Measurements from ENCODE around the gene SDK1.

Gene SDK1

DNA sequence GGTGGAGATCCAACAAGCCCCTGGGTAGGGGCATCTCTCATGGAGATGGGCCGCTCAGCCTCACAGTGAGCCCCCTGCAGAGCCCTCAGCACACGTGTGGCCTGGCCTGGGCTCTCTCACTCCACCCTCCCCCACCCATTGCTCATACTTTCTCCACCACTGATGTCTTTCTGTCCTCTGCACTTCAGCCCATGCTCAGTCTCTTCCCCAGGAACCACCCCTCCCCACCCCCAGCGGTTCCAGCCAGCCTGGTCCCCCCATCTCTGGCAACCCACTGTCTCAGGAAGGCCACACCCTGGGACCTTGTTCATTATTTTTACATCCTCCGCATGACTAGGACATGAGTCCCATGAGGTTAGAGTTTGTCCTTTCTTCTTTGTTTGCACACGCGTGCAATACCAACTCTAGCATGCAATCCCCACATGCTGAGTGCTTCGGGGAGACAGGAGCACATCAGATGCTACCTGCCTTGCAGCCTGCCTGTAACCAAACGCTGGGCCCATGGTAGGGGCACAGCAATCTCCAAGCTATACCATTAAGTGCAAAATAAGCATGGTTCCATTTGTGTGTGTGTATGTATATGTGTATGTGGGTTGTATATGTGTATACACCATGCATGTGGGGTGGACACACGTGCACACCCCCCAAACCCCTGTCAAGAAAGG is 972.6 kb downstream of the SDK1 start:
- TF ChIP-seq, protein P1, sequence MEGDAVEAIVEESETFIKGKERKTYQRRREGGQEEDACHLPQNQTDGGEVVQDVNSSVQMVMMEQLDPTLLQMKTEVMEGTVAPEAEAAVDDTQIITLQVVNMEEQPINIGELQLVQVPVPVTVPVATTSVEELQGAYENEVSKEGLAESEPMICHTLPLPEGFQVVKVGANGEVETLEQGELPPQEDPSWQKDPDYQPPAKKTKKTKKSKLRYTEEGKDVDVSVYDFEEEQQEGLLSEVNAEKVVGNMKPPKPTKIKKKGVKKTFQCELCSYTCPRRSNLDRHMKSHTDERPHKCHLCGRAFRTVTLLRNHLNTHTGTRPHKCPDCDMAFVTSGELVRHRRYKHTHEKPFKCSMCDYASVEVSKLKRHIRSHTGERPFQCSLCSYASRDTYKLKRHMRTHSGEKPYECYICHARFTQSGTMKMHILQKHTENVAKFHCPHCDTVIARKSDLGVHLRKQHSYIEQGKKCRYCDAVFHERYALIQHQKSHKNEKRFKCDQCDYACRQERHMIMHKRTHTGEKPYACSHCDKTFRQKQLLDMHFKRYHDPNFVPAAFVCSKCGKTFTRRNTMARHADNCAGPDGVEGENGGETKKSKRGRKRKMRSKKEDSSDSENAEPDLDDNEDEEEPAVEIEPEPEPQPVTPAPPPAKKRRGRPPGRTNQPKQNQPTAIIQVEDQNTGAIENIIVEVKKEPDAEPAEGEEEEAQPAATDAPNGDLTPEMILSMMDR (IDR thresholded peaks at IDR 0.05; ENCODE audit: low read depth, low read length) = no peak
- H3K4me3 ChIP-seq (ENCODE audit: low read depth, low read length) = no peak overlapping the region

DNA sequence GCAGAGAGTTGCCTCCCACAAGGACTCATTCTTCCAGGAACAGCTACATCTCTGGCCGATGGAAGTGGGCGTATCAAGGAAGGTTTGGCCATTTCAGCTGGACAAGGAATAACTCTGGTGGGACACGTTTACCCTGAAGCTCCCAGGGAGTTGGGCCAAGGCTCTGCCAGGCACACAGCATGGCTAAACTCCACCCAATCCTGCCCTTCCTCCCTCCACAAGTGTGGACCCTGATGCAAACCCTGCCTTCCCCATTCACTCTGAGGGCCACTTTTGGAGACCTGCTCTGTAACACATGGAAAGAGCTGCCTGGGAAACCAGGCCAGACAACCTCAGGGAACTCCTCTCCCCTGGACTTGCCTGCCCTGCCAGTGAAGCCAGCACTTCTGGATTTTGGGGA is 973.2 kb downstream of the SDK1 start:
- no peak overlapping the region for H3K4me3 ChIP-seq (ENCODE audit: low read depth, low read length)
- TF ChIP-seq, protein P1 (IDR thresholded peaks at IDR 0.05; ENCODE audit: low read depth, low read length) = no peak

GRCh38 chr7:4277936-4278335 is 976.9 kb downstream of the SDK1 start:
- H3K4me3 ChIP-seq (ENCODE audit: low read depth, low read length) = no peak overlapping the region
- TF ChIP-seq, protein P1 (IDR thresholded peaks at IDR 0.05; ENCODE audit: low read depth, low read length) = no peak

GRCh38 chr7:4279216-4279615 is 978.2 kb downstream of the SDK1 start:
- no peak overlapping the region for H3K4me3 ChIP-seq (ENCODE audit: low read depth, low read length)
- TF ChIP-seq, protein P1 (IDR thresholded peaks at IDR 0.05; ENCODE audit: low read depth, low read length) = no peak

DNA sequence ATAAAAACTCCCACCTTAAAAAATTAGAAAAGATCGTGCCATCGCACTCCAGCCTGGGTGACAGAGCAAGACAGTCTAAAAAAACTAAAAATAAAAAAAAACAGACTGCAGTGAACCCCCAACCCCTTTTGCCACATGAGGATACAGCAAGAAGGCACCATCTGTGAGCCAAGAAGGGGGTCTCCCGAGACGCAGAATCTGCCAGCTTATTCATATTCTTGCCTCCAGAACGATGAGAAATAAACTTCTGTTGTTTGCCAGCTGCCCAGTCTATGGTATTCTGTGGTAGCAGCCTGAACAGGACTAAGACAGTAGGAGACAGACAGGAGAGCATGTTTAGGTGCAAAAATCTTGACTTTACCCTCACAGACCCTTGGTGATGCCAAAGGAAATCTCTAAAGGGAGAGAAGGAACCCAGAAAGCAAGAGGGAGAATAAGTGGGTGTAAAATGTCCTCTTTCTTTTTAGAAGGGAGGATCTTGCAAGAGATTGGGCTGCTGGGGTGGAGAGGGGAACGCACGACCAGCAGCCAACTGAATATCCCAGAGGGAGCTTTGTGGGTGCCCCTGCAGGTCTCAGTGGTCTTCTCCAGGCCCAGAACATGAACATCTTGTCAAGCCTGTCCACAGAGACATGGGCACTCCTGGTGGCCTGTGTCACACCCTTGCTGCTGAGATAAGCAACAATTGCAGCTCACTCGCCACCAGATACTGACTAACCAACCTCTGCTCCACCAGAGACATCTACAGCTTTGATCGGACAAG is 980.4 kb downstream of the SDK1 start:
- no peak overlapping the region for H3K4me3 ChIP-seq (ENCODE audit: low read depth, low read length)
- TF ChIP-seq, protein P1 (IDR thresholded peaks at IDR 0.05; ENCODE audit: low read depth, low read length) = no peak

DNA sequence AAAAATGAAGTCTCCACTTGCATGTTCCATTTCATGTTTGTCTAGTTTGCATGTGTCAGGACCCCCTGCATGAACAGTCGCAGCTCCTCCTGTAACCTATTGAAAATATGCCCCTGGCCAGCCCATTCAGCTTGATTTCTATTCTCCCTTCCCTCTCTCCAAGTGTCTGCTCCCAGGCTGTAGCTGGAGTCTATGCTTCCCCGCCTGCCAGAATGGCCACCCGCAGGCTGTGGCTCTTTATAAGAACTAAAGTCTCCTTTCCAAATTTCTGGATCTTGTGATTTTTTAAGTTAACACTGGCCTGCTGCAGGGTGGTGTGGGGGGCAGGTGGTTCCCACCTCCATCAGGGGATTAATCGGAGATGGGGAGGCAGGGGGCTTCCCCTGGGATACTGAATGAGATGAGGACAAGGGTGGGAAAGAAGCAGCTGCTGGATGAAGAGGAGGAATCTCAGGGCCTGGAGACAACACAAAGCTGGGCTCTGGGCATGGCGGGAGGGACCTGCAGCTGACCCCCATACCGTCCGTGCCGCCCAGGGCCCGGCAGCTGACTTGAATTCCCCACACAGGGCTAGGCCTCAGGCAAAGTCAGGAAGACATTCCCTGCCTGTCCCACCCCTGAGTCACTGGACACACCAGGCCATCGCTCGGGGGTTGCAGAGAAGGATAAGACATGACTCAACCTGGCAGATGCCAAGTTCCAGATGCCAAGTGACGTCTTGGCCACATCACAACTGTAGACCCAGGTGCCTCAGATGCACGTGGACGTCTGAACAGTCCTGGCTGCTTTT is 981.6 kb downstream of the SDK1 start:
- TF ChIP-seq, protein P1 (IDR thresholded peaks at IDR 0.05; ENCODE audit: low read depth, low read length) = no peak
- H3K4me3 ChIP-seq (ENCODE audit: low read depth, low read length) = no peak overlapping the region

Measured in WI38 (cell line).